GM20431 (cell line): ENCODE data around the gene RANBP3L.

Experiments
- in situ Hi-C: fragments of 300-500 bp; cut with MseI, MboI; formaldehyde crosslinking; loops from one replicate; pipeline ENCODE4 v1.15.0; 2020; ENCODE audit warnings: low sequenced_read_pairs; ENCODE audit not compliant: unreplicated experiment

Gene RANBP3L

DNA sequence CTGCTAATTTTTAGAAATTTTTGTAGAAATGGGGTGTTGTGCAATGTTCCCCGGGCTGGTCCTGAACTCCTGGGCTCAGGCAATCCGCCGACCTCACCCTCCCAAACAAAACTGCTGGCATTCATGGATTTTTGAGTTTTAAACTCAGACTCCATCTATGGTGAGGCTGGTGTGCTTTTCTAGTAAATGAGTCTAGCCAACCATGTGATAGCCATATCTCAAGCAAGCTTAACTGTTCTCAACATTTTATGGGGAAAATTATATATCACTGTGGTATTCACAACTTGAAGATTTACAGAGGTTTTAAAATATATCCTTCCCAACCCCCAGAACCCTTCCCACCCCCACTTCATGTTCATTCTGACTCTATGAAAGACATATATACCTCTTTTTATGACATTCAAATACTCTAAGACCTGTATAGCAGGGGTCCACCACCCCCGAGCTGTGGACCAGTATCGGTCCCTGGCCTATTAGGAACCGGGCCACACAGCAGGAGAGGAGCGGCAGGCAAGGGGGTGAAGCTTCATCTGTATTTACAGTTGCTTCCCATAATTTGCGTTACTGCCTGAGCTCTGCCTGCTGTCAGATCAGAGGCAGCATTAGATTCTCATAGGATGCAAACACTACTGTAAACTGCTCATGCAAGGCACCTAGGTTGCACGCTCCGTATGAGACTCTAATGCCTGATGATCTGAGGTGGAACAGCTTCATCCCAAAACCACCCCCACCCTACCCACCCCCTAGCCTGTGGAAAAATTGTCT is 55.5 kb downstream of the RANBP3L start:
- in situ Hi-C loops = no loop called here

DNA sequence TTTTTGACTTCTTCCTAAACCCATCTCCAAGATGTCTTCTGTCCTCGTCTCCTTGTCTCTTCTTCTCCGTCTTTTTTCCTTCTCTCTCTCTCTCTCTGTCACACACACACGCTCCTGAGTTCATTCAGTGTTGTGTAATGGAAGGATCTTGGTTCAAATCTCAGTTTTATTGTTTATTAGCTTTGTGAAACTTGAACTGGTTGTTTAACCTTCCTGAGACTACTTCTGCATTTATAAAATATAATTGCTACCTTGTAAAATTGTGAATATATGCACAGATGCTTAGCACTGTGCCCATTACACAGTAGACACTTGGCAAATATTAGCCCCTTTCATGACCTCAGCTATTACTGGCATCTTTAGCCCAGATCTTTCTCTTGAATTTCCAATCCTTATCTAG is 57.6 kb downstream of the RANBP3L start:
- in situ Hi-C loops = no loop called here

DNA sequence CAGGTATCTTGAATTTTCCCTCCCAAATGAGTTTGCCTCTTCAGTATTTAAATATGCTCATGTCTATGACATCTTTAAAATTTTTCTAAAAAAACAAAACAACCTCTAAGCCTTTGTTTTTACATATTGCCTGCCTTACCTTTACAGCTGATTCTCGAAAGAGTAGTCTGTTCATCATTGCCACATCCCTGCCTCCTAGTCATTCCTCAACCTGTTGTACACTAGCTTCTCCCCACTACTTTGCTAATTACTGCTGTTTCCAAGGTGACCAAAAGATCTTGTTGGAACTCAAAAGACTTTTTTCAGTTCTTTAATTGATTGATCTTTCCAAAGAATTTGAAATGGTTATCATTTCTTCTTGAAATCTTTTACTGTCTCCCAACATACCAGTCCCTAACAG is 58.0 kb downstream of the RANBP3L start:
- in situ Hi-C loops = no loop called here

DNA sequence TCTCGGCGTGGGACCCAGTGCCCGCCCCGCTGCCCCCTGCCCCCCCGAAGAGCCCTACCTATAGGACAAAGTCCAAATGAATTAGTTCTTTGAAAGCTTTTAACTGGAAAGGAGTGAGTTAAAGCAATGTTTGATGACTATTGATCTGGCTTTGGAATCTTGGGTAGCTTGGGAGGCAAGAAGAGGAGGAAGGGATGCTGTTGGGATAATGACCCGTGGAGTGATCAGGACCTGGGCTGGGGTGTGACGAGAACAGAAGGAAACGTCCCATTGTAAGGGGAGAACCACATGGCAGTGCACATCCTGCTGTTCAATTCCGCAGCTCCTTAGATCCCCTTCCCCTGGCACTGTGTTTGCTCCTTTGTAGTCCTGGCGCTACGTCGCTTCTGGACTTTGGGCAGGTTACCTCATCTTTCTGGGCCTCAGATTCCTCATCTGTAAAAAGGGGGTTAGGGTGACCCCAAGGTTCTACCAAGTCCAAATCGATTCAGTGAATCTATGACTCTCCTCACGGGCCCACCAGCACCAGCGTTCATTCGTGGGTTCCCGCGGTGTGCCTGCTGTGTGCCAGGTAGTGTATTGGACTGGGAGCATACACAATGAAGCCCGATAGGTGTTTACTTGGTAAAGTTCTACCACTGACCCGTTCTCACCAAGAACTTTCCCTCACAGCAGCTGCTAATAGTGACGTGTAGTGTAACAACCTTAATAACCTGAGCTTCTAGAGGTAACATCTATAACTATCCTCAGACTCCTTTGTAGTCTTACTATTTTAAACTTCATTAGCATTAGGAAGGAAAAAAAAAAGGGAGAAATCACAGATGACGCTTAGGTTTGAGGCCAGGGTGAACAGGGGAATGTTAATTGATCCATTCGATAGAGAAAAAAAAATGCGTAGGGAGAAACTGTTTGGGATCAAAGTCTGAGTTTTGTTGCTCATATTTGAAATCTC is 58.9 kb downstream of the RANBP3L start:
- in situ Hi-C loops = no loop called here

DNA sequence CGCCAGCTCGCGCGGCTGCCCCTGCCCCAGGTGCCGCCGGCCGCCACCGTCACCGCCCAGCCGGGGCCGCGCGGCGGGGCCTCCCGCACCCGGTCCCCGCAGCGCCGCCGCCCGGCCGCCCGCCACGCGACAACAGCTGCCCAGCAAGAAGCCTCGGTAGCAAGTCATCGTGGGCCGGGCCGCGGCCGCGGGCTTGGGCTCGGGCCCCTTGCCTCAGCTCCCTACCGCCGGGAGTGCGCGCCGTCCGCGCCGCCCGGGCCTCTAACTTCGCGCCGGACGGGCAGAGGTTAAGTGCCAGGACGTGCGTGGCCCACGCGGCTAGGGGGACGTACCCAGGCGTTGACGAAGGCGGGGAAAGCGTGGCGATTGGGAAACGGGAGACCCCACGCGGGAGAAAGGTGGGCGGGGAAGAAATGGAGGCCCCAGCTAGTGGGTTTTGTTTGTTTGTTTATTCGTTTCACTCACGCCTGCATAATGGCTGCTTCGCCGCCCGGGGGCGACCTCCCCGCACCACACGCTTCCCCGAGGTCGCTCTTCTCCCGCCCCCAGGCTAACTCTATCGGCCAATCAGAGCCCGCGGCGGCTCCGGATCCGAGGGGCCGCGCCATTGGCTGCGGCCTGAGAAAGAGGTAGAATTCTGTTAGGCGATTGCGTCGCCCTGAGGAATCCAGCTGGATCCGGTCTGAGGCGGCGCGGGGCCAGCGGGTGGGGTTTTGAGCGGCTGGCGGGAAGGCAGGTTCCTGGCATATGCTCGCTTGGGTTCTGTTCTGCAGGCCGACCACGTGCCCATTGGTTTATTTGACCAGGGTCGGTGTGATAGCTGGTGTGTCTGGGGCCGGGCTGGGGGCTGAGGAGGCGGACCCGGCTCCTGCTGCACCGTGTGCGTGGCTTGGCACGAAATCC is 59.8 kb downstream of the RANBP3L start, which contains the start of gene NADK2:
NADK2 (minus strand) TSS at position 295 of the 903 bp plus-strand sequence; CDS start at position 168, 127 bp downstream.
- in situ Hi-C loops = no loop called here

DNA sequence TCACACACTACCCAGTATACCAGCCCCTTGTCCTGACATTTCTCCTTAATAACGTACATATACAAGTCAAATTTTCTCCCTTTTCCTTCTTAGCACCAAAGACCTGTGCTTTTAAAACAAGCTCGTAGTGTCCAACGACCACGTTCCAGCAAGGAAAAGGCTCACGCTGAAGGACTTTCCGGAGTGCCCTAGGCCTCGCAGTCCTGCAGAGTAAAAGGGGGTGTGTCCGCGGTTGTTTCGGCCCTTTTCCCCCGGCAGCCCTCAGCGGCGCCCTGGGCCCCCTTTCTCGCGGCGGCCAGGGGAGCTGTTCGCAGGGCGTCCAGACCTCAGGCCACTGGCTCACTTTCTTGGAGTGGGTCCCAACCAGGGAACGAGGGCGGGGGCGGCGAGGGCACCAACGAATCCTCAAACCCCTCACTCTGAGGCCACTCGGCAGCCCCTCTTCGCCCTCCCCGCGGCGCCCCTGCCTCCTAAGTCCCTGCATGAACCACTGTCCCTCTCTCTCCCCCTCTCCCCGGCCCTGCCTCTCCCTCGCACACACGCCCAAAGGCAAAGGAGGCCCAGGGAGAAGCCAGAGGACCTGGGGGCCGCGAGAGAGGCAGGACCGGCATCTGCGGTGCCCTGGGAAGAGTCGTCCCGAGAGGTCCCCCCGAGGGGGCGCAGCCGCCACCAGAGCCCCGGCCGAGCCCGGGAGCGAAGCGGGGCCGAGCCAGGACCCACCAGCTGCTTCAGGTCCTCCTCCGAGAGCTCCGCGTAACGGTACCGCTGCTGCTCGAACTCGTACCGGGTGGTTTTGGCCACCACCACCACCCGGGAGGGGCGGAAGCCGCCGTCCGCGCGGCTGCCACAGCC is 60.7 kb downstream of the RANBP3L start:
- in situ Hi-C loops = no loop called here

DNA sequence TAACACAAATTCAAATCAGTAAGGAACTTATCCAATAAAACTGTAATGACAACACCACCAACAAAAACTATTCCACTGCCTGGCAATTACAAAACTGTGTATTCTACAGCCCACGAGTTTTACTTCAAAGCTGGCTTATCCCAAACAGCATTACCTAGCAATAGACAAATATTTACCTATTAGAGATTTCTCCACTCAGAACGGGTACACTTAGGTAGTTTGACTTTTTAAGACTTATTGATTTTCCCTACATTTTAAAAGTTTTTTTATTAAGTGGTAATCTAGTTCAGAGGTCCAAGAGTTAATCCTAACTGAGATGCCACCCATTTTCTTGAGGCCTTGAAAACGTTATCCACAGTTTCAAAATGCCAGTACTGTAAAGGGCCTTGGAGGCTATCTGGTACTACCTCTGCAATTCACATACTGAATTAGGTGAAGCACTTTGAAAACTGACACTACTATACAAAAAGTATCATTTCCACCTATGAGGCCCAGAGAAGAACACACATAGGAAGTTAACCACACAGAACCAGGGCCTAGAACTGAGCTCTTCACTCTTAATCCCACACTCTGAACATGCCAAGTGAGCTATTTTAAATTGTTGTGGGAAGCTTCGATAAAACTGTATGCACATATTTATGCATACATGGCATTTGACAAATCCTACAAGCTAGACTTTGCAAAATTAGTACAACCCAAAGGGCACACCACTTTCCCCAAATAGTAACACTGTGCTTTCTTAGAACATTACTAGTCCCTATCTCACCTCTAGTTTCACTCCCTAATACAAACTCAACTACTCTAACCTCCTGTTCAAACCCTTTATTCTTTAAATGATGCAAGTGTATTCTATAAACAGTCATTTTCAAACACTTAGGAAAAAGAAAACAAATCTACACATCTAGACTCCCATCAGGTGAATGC is 62.1 kb downstream of the RANBP3L start:
- in situ Hi-C loops = no loop called here

DNA sequence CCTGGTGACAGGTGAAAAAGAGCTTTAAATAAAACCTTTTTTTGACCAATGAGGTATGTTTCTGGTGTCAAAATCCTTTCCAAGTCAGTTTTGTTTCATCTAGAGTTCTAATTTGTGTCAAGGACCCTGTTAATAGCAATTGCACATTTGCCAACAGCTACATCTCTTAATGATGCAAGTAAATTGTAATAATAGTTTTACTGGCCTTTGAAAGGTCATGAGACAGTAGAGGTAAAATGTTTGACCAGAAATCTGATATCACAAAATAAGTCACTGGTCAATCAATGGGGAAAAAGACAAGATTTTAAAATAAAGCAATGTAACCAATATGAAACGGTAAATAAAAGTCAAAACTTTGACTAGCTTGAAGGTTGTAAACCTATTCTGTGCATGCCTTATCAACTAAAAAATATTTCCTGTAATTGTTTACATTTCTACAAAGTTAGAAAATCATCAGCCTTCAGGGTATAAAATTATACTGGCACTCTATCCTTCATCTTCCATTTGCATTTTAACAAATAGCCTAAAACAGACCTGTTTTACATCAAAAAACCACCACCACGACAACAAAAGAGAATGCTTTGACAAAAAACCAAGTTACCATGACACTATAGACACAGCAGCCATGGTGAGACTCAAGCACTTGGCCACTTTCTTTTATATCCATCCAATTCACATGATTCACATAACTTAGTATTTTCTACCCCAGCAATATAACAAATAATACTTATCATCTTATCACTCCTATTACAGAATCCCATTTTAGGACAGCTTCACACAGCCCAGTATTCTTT is 63.0 kb downstream of the RANBP3L start:
- in situ Hi-C loops = no loop called here

DNA sequence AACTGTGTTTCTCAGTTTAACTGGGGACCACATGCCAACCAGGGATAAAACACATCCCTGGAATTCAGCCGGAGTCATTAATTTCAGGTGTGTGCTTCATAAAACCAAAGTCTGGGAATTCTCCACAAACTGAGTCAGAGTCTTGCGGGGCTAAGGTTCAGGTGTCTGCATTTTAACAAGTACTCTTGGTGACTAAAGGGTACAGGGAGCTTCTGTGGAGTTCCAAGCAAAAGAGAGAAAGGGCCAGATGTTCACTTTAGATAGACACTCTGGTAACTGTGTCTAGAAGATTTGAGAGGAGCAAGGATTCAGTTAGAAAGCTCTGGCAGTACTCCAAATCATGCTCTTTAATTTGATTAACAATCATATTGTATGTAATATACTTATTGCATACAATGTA is 64.0 kb downstream of the RANBP3L start:
- in situ Hi-C loops = no loop called here

DNA sequence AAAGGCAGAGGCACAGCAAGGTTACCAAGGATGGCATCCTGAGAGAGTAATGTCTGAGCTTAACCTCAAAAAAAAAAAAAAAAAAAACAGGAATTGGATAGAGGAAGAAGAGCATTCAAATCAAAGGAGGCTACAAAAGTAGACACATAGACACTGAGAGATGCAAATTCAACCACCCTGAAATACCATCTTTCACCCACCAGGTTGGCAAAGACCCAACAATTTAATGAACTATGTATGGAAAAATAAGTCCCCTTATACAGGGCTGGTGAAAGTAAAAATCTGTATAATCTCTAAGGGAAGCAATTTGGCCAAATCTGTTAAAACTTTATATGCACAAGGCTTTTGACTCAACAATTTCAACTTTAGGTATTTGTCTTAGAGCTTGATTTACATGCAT is 64.9 kb downstream of the RANBP3L start:
- in situ Hi-C loops = no loop called here

DNA sequence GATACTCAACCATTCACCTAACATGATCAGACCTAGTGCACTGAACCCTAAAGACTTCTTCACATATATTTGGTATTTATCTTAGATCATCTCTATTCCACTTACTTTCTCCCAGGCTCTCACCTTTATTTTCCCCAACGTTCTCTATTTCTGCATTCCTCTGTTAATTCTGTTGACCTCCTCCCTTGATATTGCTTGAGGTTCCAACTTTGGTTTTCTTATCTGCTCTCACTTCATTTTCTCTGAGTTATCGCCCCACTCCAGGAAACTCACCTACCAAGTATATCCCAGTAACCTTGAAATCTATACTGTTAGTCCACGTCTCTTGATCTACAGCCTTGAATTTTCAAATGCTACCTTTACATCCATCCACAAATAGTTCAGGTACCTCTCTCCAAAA is 69.2 kb downstream of the RANBP3L start:
- in situ Hi-C loops = no loop called here

DNA sequence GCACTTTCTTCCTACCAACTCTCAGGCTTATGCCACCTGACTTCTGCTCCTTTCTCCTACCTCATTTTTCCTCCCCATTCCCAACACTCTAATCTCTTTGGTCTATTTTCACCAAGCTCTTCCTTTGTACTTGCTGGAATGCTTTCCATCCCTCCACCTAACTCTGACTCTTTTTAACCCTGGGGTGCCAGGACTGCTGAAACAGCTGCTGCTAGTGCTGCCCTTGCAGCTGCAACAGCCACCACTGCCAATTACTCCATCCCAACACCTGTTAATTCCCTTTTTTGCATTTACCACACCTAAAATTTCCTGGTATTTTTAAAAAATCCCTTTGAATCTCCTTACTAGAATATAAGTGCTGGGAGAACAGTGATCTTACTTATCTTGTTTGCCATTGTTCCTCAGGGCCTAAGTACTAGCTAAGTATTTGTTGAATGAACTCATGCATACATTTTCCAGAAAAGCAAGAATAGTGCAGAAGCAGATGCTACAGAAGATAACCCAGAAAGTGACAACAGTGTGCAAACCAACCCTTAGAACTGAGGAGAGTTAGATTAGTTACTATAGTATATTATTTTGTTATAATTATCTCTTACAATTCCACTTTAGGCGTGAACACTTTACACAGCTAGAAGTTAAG is 71.4 kb downstream of the RANBP3L start:
- in situ Hi-C loops = no loop called here

DNA sequence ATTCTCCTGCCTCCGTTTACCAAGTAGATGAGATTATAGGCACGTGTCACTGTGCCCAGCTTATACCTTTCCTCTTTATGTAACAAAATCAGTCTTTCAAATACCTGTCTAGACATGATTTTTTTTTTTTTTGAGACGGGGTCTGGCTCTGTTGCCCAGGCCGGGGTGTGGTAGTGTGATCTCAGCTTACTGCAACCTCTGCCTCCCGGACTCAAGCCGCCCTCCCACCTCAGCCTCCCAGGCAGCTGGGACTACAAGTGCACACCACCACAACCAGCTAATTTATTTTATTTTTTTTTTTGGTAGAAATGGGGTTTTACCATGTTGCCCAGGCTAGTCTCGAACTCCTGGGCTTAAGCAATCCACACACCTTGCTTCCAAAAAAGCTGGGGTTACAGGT is 73.2 kb downstream of the RANBP3L start:
- in situ Hi-C loops = no loop called here

DNA sequence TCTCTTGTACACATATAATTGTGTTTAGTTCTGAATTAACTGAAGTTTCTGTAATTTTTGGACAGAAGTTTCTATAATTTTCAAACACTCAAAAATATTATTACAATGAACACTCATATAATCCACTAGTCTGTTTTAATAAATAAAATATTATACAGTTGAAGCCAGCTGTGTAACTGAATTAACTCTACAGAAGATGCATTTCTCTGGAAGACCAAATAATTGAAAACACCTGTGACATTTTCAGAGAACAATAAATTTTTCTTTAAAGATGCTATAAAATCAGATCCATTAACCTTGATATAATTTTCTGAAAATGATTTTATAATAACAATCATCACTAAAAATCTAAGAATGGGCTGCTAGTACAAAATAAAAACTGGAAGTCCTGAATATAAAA is 74.7 kb downstream of the RANBP3L start:
- in situ Hi-C loops = no loop called here

DNA sequence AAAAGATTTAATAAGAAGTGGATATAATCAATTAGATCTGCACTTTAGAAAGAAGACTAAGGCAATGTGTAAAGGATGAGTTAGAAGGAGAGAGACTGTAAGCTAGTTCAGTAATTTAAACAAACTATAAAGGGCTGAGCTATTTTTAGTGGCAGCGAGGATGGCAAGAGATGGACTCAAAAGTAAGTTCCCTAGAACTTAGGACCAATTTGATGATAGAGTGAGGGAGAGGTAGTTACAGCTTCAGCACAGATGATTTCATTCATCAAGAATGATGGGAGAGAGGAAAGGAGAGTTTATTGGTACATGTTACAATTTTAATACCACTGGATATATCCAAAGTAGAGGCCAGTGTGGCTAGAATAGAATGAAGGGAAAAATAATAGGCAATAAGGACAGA is 79.1 kb downstream of the RANBP3L start:
- in situ Hi-C loops = no loop called here

DNA sequence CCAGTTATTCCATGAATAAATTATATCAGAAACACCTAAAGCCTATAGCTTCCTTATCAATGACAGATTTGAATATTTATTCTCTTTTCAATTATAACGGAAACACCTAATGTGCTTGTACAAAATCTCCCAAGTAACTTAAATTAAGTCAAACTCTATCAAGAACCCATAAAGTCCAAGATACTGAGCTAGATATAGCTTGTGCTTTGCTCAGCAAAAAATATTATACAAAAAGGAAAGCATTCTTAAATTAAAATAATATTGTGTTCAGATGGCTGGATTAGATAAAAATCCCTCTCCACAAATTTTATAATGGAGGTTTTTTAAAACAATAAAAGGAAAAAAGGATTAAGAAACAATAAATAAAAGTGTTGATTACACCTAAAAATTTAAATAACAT is 83.7 kb downstream of the RANBP3L start:
- in situ Hi-C loops = no loop called here

DNA sequence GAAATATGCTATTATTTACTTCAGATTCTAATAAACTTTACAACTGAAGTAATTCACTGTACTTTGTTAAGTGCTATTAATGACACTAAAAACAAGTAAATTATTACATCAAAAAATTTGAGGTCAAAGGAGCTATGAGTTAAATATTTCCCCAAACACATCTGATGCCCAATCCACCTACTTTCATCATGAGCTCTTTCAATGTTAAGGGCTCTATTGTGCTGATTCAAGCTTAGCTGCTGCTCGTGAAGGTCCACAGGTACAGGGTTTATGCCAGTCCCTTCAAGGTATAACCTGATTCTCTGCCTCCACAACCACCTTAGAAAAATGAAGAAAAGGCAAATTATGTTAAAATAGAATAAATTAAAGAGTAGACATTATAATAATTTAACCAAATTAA is 84.1 kb downstream of the RANBP3L start:
- in situ Hi-C loops = no loop called here
